Stimulated activated CD4-positive, alpha-beta T cell treated with anti-CD3 and anti-CD28 coated beads, TNF-alpha, amount 100 ng/mL, for 4 hours (primary cell): ENCODE results near the gene LYPD3.
"Not testable (repeated sequence)": the region's sequence is repeated elsewhere in the genome, so short reads cannot be mapped to it uniquely, and the experiment has no call there.

Experiments used
- DNase-seq, 3 experiments: peaks; one replicate each; pipeline ENCODE4 v3.0.0-alpha.2; 2020; ENCODE audit warnings: low read depth in 3 of 3

The LYPD3 gene

DNA sequence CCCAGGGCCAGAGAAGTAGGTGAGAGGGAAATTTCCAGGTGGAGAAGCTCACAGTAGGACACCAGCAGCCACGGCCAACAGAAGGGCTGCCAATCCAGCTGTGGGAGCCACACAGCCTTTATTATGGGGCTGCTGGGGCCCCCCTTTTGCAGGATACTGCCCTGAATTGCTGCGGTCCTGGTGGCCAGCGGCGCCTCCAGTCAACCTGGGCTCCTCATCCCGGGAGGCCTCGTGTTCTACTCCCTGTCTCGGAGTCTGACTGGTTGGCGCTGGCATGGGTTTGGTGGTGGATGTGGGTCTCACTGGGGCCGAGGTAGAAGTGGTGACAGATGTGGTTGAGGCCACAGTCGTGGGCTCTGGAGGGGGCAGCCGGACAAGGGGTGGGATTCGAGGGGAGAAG is 4.1 kb downstream of the LYPD3 start:
- no peak for DNase-seq

DNA sequence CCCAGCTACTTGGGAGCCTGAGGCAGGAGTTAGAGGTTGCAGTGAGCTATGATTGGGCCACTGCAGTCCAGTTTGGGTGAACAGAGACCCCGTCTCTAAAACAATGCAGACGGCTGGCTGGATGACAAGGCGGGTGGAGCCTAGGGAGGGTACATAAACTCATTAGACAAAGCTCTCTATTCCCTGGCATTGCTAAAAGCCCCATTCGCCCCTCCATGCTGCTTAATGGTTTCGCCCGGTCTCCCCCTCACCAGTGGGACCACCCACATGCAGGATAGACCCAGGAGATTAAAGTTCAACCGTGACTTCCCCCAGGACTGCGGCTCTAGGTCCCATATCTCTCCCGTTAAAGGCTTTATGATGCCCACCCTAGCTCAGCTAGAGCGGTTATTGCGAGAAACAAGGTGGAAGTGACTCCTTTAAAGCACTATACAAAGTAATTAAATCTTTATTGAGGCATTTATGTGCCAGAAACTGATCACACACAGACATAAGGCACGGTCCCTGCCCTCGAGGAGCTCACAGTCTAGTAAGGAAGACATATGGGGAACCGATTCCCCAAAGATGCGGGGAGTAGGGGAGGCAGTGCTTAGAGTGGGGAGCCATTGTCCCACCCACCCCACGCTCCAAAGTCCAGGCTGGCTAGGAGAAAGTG is 4.9 kb downstream of the LYPD3 start:
- no peak for DNase-seq

DNA sequence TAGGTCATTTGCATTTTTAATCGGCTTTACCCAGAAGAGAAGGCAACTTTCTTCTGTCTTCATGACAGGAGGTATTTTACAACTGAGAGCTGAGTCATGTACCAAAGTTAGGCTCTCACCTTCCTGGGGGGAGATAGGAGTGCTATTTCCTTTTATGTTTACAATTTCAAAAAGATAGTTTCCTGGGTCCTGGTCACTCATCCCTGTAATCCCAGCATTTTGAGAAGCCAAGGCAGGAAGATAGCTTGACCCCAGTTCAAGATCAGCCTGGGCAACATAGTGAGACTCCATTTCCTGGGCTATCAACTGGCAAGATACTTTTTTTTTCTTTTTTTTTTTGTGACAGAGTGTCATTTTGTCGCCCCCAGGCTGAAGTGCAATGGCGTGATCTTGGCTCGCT is 7.6 kb downstream of the LYPD3 start:
- DNase-seq: no peak

DNA sequence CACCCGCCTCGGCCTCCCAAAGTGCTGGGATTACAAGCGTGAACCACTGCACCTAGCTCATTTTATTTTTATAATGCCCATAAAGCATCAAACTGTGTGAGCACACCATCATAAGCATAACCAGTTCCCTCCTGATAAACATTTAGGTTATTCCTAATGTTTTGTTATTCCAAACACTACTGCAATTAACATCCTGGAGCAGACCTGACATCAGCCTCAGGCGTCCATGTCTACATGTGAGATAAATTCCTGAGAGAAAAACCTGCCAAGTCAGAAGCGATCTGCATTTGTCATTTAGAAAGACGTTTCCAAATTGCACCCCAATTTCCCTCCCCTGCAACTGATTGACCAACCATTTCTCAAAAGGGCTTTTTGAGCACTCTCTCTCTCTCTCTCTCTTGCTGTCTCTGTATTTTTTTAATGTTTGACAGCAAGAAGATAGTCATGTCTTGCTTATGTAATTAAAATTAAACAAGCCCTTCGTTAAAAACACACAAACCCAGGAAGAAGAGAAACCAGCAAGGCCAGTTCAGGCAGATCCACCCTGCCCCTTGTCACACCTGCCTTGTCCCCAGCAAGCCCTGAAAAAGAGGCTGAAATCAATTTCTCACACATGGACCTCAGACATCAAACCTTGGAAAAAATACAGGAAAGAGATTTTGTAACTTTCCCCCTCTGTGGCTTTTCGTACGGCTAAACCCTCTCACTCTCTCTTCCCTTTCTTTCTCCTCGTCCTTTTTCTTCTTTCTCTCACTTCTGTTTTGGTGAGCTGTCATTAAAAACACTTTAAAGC is 9.9 kb downstream of the LYPD3 start:
- DNase-seq: no peak

DNA sequence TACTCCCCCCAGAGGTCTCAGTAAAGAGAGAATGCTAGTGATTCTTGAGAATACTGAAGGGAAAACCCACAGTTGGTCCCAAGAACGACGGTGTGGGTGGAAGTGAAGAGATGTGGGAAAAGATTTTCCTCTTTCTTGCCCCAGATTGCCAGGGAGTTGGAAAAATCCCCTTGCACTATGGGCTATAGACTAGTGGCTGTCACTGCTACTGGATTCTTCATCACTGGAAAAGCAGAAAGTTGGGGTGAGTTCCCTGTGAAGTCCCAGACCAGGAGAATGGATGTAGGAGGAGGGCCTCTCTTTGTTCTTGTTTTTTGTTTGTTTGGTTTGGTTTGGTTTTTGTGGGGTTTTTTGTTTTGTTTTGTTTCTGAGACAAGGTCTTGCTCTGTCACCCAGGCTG is 11.4 kb downstream of the LYPD3 start:
- no peak for DNase-seq

DNA sequence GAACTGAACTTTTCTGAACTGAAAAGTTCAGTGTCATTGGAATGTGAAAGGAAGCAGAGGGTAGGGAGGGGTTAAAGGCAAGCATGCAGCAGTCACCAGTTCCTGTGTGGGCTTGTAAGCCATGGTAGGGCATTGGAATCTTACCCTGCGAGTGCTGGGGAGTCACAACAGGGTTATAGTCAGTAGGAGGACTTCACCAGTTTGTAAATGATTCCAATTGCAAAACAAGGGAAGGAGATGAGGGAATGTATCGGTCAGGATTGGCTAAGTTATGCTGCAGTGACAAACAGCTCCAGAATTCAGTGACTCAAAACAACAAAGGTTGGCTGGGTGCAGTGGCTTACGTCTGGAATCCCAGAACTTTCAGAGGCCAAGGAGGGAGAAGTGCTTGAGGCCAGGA is 12.8 kb downstream of the LYPD3 start:
- no peak for DNase-seq

DNA sequence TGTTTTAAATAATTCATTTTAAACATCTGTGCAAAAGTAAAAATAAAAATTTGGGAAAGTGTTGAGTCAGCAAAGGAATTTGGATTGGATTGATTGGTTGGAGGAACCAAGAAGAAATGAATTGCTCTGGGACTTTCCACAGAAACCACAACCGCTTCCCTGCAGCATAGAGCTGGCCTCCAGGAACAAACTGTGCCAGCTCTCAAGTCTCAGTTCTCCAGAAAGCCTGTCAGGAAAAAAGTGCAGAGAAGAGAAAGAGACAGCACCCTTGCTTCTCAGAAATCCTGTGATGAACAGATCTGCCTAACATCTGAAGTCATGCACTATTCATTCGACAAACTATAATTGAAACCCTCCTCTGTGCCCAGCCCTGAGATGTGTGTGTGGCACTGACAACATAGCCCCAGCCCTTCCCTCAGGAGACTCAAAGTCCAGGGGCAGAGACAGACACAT is 14.8 kb downstream of the LYPD3 start:
- DNase-seq: no peak

DNA sequence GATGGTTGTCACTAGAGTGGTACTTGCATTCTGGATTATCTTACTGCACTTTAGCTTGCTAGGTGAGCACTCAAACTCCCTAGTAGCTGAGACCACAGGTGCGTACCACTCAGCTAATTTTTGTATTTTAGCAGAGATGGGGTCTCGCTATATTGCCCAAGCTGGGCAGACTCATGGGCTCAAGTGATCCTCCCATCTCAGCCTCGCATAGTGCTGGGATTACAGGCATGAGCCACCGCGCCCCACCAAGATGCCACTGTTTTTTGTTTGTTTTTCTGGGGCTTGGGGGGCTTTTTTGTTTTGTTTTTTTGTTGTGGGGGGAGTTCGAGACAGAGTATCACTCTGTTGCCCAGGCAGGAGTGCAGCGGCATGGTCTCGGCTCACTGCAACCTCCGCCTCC is 17.8 kb downstream of the LYPD3 start:
- DNase-seq: no peak

DNA sequence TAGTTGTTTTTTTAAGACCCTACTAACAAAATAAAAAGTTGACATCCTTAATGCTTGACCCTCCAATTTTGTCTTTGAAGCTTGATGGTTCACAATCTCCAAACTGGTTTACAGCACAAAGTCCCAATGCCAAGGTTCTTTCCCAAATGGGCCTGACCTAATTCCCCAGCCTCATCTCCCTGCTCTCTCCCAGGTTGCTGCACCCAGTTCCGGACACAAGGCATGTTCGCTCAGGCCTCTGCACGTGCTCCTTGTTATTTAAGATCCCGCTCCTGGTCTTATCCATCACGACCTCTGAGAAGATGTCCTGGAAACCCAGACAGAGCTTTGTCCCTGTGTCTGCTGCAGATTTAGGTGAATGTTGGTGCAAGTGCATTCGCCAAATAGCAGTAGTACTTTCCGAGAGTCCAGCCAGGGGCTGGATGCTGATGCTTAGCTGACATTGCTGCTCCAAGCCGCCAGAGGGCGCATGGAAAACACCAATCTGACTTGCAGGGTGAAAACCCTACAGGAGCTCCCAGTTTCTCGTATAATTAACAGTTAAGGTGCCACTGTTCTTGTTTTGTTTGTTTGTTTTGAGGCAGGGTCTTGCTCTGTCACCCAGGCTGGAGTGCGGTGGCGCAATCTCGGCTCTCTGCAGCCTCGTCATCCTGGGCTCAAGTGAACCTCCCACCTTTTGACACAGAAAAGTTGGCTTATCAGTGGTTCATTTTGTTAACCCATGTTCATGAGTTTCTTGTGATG is 18.5 kb downstream of the LYPD3 start:
- peak; percentile 57 to 68 (median 63) for DNase-seq

DNA sequence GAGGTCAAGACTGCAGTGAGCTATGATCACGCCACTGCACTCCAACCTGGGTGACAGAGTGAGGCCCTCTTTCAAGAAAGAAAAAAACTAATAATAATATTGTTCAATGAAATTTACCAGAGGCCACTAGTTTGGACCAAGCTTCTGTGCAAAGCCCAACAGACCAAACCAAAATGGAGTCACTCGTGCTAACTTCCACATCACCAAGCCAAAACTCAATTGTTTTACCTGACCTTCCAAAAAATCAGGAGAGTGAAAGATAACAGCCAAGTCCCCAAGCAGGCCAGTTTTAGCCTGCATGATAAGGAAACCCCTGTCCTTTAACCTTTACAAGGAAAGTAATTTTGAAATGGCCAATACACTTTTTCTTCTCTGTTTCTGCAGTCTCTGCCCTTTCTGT is 20.0 kb downstream of the LYPD3 start:
- no peak for DNase-seq

DNA sequence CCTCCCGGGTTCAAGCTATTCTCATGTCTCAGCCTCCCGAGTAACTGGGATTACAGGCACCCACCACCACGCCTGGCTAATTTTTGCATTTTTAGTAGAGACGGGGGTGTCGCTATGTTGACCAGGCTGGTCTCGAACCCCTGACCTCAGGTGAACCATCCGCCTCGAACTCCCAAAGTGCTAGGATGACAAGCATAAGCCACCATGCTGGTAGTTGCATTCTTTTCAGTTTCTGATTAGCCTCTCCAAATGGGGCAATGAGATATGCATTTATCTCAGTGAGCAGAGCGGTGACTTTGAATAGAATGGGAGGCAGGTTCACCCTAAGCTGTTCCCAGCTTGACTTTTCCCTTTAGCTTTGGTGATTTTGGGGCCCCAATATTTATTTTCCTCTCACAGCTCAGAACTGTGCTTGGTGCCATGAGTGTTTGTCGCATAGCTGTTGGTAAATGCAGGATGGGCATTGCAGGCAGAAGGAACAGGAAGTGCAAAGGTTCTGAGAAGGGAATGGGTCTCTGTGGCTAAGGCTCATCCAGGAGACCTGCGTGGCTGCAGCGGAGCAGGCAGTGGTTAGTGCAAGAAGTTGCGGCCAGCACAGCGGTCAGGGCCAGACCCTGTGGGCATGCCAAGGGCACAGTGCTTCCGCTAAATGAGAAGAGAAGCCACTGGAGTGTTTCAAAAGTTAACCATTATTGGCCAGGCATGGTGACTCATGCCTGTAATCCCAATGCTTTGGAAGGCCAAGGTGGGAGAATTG is 20.7 kb downstream of the LYPD3 start:
- no peak for DNase-seq

DNA sequence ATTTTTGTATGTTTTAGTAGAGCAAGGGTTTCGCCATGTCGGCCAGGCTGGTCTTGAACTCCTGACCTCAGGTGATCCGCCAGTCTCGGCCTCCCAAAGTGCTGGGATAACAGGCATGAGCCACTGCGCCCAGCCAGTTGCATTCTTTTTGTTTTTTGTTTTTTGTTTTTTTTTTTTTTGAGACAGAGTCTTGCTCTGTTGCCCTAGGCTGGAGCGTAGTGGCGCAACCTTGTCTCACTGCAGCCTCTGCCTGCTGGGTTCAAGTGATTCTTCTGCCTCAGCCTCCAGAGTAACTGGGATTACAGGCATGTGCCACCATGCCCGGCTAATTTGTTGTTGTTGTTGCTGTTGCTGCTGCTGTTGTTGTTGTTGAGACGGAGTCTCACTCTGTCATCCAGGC is 21.3 kb downstream of the LYPD3 start:
- not testable (repeated sequence) for DNase-seq

DNA sequence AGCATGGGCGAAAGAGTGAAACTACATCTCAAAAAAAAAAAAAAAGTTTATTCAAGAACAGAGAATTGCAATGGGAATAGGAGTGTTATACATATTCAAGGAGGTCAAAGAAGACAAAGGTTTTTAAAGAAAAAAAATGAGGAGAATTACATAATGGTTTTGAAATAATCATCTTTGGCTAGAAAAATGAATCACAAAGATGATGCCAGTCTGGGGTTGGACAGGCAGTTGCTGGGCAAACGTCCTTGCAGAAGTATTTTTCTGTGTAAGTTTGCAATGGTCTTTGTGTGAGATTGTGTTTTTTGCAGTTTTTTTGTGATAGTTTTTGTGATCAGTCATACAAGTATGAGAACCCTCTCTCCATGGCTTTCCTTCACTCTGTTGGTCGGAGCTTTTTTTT is 23.7 kb downstream of the LYPD3 start:
- no peak for DNase-seq

DNA sequence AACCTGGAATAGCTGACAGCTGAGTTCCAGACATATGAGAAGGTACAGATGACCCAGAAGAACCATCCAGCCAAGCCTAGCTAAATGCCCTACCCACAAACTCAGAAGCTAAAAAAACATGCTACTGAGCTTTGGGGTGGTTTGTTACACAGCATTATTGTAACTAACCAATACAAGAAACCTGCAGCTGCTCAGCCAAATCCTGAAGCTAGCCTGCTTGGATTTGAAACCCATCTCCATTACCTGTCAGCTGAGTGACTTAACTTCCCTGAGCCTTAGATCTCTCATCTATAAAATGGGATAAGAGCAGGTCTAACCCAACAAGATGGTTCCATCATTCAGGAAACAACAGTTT is 25.7 kb downstream of the LYPD3 start:
- no peak for DNase-seq

DNA sequence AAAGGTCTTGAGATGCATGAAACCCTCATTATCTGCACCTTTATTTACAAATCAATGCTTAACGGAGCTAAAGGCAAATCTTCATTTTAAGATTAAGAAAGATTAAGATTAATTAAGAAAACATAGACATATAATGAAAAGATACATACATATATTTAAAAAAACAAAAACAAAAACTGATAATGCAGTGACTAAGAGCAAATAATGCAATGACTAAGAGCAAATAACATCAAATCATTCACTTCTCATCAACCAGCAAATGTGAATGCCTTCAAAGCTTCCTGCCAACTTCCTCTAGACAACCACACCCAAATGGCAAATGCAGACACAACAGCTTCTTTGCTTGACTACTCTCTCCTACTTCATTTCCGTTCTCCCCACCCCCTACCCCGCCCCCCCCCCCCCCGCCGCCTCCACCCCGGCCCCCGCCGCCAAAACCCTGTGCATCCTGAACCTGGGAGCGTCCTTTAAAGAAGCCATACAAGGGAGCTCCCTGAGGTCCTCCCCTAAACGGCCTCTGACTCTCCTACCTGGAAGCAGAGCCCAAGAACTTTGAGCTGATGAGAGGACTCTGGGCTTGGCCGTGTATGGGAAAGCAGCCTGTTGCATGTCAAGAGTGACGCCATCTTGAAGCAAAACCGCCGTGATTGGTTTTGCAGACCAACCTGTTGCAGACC is 26.2 kb downstream of the LYPD3 start:
- peak in 1 of 3 experiments; percentile 18 for DNase-seq

DNA sequence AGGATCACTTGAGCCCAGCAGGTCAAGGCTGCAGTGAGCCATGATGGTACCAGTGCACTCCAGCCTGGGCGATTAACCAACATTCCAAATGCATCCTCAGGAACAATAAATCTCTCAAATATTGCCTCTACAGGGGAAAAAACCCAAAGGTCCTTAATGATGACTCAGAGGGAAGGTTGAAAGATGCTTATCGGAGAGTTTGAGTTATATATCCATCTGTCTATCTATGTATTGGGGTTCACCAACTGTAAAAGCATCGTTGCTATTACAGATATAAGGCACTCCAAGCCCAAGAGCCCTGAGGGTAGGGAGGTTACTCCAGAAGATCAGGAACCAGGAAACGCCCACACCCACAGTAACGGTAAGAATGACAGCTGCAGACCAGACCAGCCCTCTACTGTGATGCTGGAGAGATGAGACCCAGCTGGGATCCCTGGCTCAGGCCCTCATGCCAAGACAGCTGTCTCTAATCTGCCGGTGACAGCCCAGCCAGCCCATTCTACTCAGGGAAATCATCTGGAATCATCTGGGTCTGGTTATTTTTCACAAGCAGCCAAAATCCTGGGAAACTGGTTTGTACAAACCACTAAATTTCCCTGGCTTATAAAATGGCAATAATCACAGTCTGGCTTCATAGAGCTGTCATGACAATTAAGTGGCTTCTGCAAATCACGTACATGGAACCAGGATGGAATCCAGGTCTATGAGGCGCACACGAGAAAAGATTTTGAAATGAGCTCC is 26.9 kb downstream of the LYPD3 start:
- DNase-seq: no peak

DNA sequence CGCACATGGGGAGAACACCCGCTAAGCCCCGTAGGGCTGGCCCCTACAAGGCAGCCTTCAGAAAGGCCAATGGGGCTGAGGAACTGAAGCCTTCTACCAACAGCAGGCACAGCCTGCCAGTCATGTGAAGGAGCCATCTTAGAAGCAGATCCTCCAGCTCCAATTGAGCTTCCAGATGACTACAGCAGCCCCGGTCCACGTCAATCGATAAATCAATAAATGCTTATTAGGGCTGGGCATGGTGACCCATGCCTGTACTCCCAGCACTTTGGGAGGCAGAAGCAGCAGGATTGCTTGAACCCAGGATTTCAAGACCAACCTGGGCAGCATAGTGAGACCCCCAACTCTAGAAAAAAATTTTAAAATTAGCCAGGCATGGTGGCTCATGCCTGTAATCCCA is 27.7 kb downstream of the LYPD3 start:
- no peak for DNase-seq

DNA sequence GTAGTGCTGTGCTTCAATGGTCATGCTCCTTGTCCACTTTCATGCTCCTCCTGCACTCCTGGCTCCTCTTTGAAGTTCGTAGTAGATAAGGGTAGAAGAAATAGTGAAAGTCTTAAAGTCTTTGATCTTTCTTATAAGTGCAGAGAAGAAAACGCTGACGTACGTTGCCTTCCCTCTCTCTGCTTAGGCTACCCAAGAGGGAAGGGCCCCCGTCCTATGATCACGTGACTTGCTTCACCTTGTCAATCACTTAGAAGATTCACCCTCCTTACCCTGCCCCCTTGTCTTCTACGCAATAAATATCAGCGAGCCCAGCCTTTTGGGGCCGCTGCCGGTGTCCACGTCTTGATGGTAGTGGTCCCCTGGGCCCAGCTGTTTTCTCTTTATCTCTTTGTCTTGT is 28.1 kb downstream of the LYPD3 start:
- DNase-seq: not testable (repeated sequence)

DNA sequence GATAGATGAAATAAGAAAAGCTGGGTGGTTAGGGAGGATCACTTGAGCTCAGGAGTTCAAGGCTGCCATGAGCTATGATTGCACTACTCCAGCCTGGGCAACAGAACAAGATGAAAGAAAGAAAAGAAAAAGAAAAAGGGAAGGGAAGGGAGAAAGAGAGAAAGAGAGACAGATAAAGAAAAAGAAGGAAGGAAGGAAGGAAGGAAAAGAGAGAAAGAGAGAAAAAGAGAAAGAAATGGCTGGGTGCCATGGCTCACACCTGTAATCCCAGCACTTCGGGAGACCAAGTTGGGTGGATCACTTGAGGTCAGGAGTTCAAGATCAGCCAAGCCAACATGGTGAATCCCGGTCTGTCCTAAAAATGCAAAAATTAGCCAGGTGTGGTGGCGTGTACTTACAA is 29.6 kb downstream of the LYPD3 start:
- no peak for DNase-seq

DNA sequence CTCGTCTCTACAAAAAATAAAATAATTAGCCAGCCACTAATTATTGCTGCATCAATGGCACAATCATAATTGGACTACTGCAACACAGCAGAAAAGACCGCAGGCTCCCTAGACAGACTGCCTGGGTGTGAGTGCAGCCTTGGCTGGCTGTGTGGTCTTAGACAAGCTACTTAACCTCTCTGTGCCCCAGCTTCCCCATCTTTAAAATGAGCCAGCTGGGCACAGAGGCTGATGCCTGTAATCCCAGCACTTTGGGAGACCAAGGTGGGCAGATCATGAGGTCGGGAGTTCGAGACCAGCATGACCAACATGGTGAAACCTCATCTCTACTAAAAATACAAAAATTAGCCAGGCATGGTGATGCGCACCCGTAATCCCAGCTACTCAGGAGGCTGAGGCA is 31.7 kb downstream of the LYPD3 start:
- no peak for DNase-seq

DNA sequence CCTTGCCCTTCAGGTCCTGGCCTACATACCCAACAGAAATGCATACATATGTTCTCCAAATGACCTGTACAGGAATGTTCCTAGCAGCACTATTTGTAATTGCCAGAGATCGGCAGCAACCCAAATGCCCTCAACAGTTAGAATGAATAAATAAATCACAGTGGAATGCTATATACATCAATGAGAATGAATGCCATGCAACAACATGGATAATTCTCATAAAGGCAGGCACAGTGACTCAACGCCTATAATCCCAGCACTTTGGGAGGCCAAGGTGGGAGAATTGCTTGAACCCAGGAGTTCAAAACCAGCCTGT is 32.1 kb downstream of the LYPD3 start:
- no peak for DNase-seq
